ENCODE data around the gene TLCD2. TPM values are rescaled to one million over a fixed set of nuclear protein-coding genes. Genes with fewer than 3 reads are reported as not detected.

The TLCD2 gene
- total and polyA plus RNA-seq, 9 of the 15 experiments (the other 6 are each of a cell fraction or from before 2014, with no cell fraction given), result 0.10 to 0.89 (median 0.58) TPM

DNA sequence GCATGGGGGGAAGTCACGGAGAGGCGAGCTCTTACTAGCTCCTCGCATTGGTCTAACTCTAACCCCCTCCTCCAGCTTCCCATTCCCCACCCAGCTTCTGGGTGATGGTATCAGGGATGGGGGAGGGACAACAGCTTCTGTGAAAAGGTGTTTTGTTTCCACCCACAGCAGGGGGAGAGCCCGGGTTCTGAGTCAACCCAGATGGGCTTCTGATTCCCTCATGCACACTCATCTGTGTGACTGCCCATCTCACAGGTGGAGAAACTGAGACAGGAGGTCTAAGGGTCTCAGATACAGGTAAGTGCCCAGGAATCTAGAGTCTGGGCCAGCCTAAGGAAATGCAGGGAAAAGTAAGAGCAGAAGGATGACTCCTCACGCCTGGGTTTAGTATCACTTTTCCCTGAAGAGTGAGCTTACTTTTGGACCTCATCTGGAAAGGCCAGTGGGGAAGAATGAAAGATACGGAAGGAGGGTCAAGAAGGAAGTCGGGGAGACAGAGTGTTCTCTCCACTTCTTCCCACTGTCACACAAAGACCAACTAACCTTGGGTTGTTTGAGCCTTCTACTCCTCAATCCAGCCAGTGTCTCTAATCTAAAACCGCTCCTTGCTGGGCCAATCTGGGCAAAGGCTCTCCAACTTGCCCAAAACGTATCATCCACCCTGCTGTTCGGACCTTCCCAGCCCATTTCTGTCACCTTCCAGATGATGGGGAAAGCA lies 3.1 kb upstream of the TLCD2 start (continued):
- TF ChIP-seq ARID1B (IDR thresholded peaks at IDR 0.05) (0 out of 2 replicates have a peak, but pooled peaks have one; percentile 29), CEBPG (CRISPR knock-in tag; IDR thresholded peaks at IDR 0.05) (no peak), CEBPG (tag; conservative IDR thresholded peaks at IDR 0.05 in 1 of 2, IDR thresholded peaks at IDR 0.05 in 1 of 2) (no peak), ELF2 (CRISPR knock-in tag; IDR thresholded peaks at IDR 0.05) (0 out of 2 replicates have a peak, but pooled peaks have one; percentile 52), HMG20B (CRISPR knock-in tag; IDR thresholded peaks at IDR 0.05) (no peak), SMARCA5 (IDR thresholded peaks at IDR 0.05) (peak; percentile 30; the same call in 1 of the 2 replicates), HLTF (IDR thresholded peaks at IDR 0.05) (no peak), RBM15 (IDR thresholded peaks at IDR 0.05; ENCODE audit: insufficient read depth, low read length) (no peak), HDGF (IDR thresholded peaks at IDR 0.05) (0 out of 2 replicates have a peak, but pooled peaks have one; percentile 56), ZNF408 (CRISPR knock-in tag; IDR thresholded peaks at IDR 0.05; ENCODE audit: low read depth) (no peak), ARID2 (IDR thresholded peaks at IDR 0.05) (no peak)
- TF ChIP-seq, protein P1, sequence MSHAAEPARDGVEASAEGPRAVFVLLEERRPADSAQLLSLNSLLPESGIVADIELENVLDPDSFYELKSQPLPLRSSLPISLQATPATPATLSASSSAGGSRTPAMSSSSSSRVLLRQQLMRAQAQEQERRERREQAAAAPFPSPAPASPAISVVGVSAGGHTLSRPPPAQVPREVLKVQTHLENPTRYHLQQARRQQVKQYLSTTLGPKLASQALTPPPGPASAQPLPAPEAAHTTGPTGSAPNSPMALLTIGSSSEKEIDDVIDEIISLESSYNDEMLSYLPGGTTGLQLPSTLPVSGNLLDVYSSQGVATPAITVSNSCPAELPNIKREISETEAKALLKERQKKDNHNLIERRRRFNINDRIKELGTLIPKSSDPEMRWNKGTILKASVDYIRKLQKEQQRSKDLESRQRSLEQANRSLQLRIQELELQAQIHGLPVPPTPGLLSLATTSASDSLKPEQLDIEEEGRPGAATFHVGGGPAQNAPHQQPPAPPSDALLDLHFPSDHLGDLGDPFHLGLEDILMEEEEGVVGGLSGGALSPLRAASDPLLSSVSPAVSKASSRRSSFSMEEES (CRISPR knock-in tag; IDR thresholded peaks at IDR 0.05), result no peak
- TF ChIP-seq, protein P2, sequence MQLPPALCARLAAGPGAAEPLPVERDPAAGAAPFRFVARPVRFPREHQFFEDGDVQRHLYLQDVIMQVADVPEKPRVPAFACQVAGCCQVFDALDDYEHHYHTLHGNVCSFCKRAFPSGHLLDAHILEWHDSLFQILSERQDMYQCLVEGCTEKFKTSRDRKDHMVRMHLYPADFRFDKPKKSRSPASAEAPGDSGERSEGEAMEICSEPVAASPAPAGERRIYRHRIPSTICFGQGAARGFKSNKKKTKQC (CRISPR knock-in tag; IDR thresholded peaks at IDR 0.05), result no peak
- TF ChIP-seq, protein P3, sequence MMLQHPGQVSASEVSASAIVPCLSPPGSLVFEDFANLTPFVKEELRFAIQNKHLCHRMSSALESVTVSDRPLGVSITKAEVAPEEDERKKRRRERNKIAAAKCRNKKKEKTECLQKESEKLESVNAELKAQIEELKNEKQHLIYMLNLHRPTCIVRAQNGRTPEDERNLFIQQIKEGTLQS (IDR thresholded peaks at IDR 0.05), result no peak
- TF ChIP-seq, protein P3 (CRISPR knock-in tag; conservative IDR thresholded peaks at IDR 0.05), result no peak
- TF ChIP-seq, protein P4, sequence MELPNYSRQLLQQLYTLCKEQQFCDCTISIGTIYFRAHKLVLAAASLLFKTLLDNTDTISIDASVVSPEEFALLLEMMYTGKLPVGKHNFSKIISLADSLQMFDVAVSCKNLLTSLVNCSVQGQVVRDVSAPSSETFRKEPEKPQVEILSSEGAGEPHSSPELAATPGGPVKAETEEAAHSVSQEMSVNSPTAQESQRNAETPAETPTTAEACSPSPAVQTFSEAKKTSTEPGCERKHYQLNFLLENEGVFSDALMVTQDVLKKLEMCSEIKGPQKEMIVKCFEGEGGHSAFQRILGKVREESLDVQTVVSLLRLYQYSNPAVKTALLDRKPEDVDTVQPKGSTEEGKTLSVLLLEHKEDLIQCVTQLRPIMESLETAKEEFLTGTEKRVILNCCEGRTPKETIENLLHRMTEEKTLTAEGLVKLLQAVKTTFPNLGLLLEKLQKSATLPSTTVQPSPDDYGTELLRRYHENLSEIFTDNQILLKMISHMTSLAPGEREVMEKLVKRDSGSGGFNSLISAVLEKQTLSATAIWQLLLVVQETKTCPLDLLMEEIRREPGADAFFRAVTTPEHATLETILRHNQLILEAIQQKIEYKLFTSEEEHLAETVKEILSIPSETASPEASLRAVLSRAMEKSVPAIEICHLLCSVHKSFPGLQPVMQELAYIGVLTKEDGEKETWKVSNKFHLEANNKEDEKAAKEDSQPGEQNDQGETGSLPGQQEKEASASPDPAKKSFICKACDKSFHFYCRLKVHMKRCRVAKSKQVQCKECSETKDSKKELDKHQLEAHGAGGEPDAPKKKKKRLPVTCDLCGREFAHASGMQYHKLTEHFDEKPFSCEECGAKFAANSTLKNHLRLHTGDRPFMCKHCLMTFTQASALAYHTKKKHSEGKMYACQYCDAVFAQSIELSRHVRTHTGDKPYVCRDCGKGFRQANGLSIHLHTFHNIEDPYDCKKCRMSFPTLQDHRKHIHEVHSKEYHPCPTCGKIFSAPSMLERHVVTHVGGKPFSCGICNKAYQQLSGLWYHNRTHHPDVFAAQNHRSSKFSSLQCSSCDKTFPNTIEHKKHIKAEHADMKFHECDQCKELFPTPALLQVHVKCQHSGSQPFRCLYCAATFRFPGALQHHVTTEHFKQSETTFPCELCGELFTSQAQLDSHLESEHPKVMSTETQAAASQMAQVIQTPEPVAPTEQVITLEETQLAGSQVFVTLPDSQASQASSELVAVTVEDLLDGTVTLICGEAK (IDR thresholded peaks at IDR 0.05), result no peak
- TF ChIP-seq, protein P4 (CRISPR knock-in tag; IDR thresholded peaks at IDR 0.05), result no peak
